Colonic mucosa (tissue), 4 donors: Measurements from ENCODE around the gene ACOX1. TPM values are rescaled to one million over a fixed set of nuclear protein-coding genes. Genes with fewer than 3 reads are reported as not detected.

ENCODE experiments used
- DNase-seq: peaks from one replicate; pipeline ENCODE4 v3.0.0-alpha.2; 2020
- H3K27ac ChIP-seq: fragments of 200-600 bp; one replicate; pipeline ENCODE4 v1.8.0; 2021
- H3K27me3 ChIP-seq: fragments of 200-600 bp; one replicate; pipeline ENCODE4 v1.8.0; 2021
- H3K36me3 ChIP-seq: fragments of 200-600 bp; one replicate; pipeline ENCODE4 v1.8.0; 2021
- H3K4me1 ChIP-seq: fragments of 200-600 bp; one replicate; pipeline ENCODE4 v1.8.0; 2021; ENCODE audit warnings: mild to moderate bottlenecking
- H3K4me3 ChIP-seq: fragments of 200-600 bp; one replicate; pipeline ENCODE4 v1.8.0; 2021
- H3K9ac ChIP-seq, 2 donors: one replicate each; pipeline ENCODE4 v1.7.0; 2013; ENCODE audit warnings: control low read depth in 2 of 2, low read depth in 2 of 2, low read length in 2 of 2
- H3K9me3 ChIP-seq: fragments of 200-600 bp; one replicate; pipeline ENCODE4 v1.8.0; 2021
- CTCF ChIP-seq: fragments of 200-600 bp; IDR thresholded peaks from one replicate; pipeline ENCODE4 v1.8.0; 2022; ENCODE audit warnings: antibody characterized with exemption, mild to moderate bottlenecking
- intact Hi-C: fragments of 100-400 bp; cut with DNase I; formaldehyde crosslinking; loops from one replicate; pipeline ENCODE4 v1.14.1; 2022
- total RNA-seq, 2 donors: library from RNA; stranded (reverse); fragmentation: NEBNext Ultra II Directional in 1 of 2; extraction: Animal tissue kit (Norgen Biotek cat#: 25700) in 1 of 2; gene quantifications; one replicate each; pipeline ENCODE4 v1.2.1, GENCODE V29; 2021
- donor health status: healthy.
- donor health status: DM: no; HTN: no; CAD: no.
- donor health status: DM: no; HTN: no; CAD: no.

Gene ACOX1
- total RNA-seq, 2 donors from 2014 or later: 110 to 136 TPM

- no peak for DNase-seq
- H3K27me3 ChIP-seq: no peaks in the 10 kb centered on the region
- intact Hi-C loops: no loop called here
- H3K27ac ChIP-seq: no peak overlapping the region
- H3K4me3 ChIP-seq: no peak overlapping the region
- H3K36me3 ChIP-seq: no peaks in the 10 kb centered on the region
- H3K9ac ChIP-seq: no peak overlapping the region
- no peak for TF ChIP-seq CTCF
- H3K4me1 ChIP-seq: peaks cover 4% of the 10 kb centered on the region
- H3K9me3 ChIP-seq: no peaks in the 10 kb centered on the region
Measured at GRCh38 chr17:75983501-75984181, 4.7 kb upstream of the ACOX1 start.

- no peak overlapping the region for H3K9ac ChIP-seq
- TF ChIP-seq CTCF: no peak
- H3K36me3 ChIP-seq: no peaks in the 10 kb centered on the region
- H3K4me3 ChIP-seq: no peak overlapping the region
- no peaks in the 10 kb centered on the region for H3K27me3 ChIP-seq
- DNase-seq: no peak
- no peaks in the 10 kb centered on the region for H3K9me3 ChIP-seq
- intact Hi-C loops: no loop called here
- H3K27ac ChIP-seq: no peak overlapping the region
- H3K4me1 ChIP-seq: peaks cover 11% of the 10 kb centered on the region
Measured at GRCh38 chr17:75981019-75981615, 2.2 kb upstream of the ACOX1 start.

- no peak for TF ChIP-seq CTCF
- intact Hi-C loops: no loop called here
- Histone ChIP-seq H3K4me3 (peak overlapping the region; percentile 84), H3K9ac (peak overlapping the region; percentile 99 to 100), H3K27ac (peak overlapping the region; percentile 94), H3K36me3 (no peaks in the 10 kb centered on the region), H3K27me3 (no peaks in the 10 kb centered on the region), H3K4me1 (peaks cover 16% of the 10 kb centered on the region), H3K9me3 (no peaks in the 10 kb centered on the region)
- DNase-seq: no peak
Measured at GRCh38 chr17:75980188-75981018, 1.4 kb upstream of the ACOX1 start.

GRCh38 chr17:75979705-75980187 is 780 bp upstream of the ACOX1 start:
- Histone ChIP-seq H3K9me3 (no peaks in the 10 kb centered on the region), H3K27me3 (no peaks in the 10 kb centered on the region), H3K36me3 (no peaks in the 10 kb centered on the region), H3K4me3 (peak overlapping the region; percentile 84), H3K27ac (peak overlapping the region; percentile 94), H3K4me1 (peaks cover 17% of the 10 kb centered on the region), H3K9ac (peak overlapping the region; percentile 99 to 100)
- DNase-seq: peak; percentile 56
- TF ChIP-seq CTCF: no peak
- intact Hi-C loops: no loop called here

- peak overlapping the region; percentile 56 for H3K27ac ChIP-seq
- H3K4me1 ChIP-seq: peaks cover 13% of the 10 kb centered on the region
- no peak overlapping the region for H3K4me3 ChIP-seq
- peak; percentile 35 for DNase-seq
- H3K36me3 ChIP-seq: no peaks in the 10 kb centered on the region
- intact Hi-C loops: no loop called here
- no peaks in the 10 kb centered on the region for H3K27me3 ChIP-seq
- TF ChIP-seq CTCF: no peak
- no peaks in the 10 kb centered on the region for H3K9me3 ChIP-seq
- H3K9ac ChIP-seq: peak overlapping the region in 1 of 2 donors; percentile 30
Measured at GRCh38 chr17:75976175-75976848, 2.7 kb downstream of the ACOX1 start.
